ENCODE results near the gene MED20.

GRCh38 chr6:41887331-41887751, 33.6 kb downstream of the MED20 start:
- TF ChIP-seq CTCF (IDR thresholded peaks at IDR 0.05) (no peak), POLR2A (IDR thresholded peaks at IDR 0.05) (no peak)

Data from esophagus squamous epithelium (tissue), 4 donors.